HepG2 (cell line): ENCODE measurements around the gene CERS3. TPM values are rescaled to one million over a fixed set of nuclear protein-coding genes. Genes with fewer than 3 reads are reported as not detected.

Source experiments
- ATAC-seq: fragments of 200-7000 bp; cut with Tn5 transposase; 3 replicates; pipeline ENCODE4 v1.9.1; 2020; ENCODE audit warnings: mild to moderate bottlenecking, moderate library complexity
- BruUV-seq: library from RNA; stranded (reverse); fragments of 400-500 nt; replicated peaks from 2 replicates; lab custom pipeline; 2021; lab: Mats Ljungman, UMichigan
- CTCF ChIA-PET: fragments of 300-600 bp; formaldehyde crosslinking; extraction: SDS; loops from one replicate; lab custom pipeline; 2021; ENCODE audit warnings: low total read pairs, inconsistent platforms, low intra/inter-chr PET ratio; lab: Yijun Ruan, JAX
- POLR2A ChIA-PET: fragments of 350-600 bp; sonication (Branson Sonifier 250); formaldehyde crosslinking; loops from one replicate; lab custom pipeline; 2020; ENCODE audit warnings: antibody characterized with exemption, inconsistent platforms; lab: Yijun Ruan, JAX
- DNase-seq: peaks from one replicate; pipeline ENCODE4 v3.0.0-alpha.2; 2015; ENCODE audit warnings: low spot score
- FAIRE-seq: peaks from 3 replicates; lab custom pipeline; 2011; peaks lifted over from hg19 to GRCh38; lab: Jason Lieb, UNC
- H2AFZ ChIP-seq: one replicate; pipeline ENCODE4 v1.6.1; 2011; ENCODE audit warnings: low read length, inconsistent platforms
- H3K27ac ChIP-seq: fragments of 300-600 bp; 3 replicates; pipeline ENCODE4 v1.8.0; 2011; ENCODE audit warnings: mixed run types, mild to moderate bottlenecking, mixed read lengths, low read length, inconsistent platforms; ENCODE audit not compliant: insufficient read depth; ENCODE audit errors: extremely low read length
- H3K27me3 ChIP-seq, 2 experiments: fragments of 200-600 bp in 1 of 2; 2 replicates in 1 of 2; 3 replicates in 1 of 2; pipeline versions ENCODE4 v1.6.0 to v1.8.0; 2011; ENCODE audit warnings: low read length in 2 of 2, mild to moderate bottlenecking in 2 of 2, moderate library complexity in 2 of 2, inconsistent platforms in 1 of 2; ENCODE audit not compliant: insufficient read depth in 2 of 2, control insufficient read depth in 1 of 2
- H3K36me3 ChIP-seq, 2 experiments: fragments of 200-600 bp in 1 of 2; replicated peaks in 1 of 2; 2 replicates in 1 of 2; 3 replicates in 1 of 2; pipeline versions ENCODE4 v1.5.1 to v1.8.0; 2011; ENCODE audit warnings: low read length in 2 of 2, inconsistent platforms in 1 of 2; ENCODE audit not compliant: insufficient read depth in 2 of 2, control insufficient read depth in 1 of 2
- H3K4me1 ChIP-seq: 2 replicates; pipeline ENCODE4 v1.5.1; 2012; ENCODE audit warnings: low read length, inconsistent platforms; ENCODE audit not compliant: insufficient read depth
- H3K4me2 ChIP-seq: 2 replicates; pipeline ENCODE4 v1.6.0; 2011; ENCODE audit warnings: low read depth, low read length, inconsistent platforms
- H3K4me3 ChIP-seq, 3 experiments: fragments of 200-600 bp in 1 of 3; sonication (generic), shearing (Covaris generic) in 1 of 3; replicated peaks in 1 of 3; 2 replicates each; pipeline ENCODE4 v1.5.1; 2011 to 2016; ENCODE audit warnings: low read length in 3 of 3, inconsistent platforms in 2 of 3, low read depth in 2 of 3, mild to moderate bottlenecking in 2 of 3, control low read depth in 1 of 3, mixed read lengths in 1 of 3; ENCODE audit not compliant: insufficient read depth in 1 of 3
- H3K79me2 ChIP-seq: one replicate; pipeline ENCODE4 v1.6.1; 2011; ENCODE audit warnings: low read length, inconsistent platforms; ENCODE audit not compliant: insufficient read depth
- H3K9ac ChIP-seq: 2 replicates; pipeline ENCODE4 v1.6.0; 2011; ENCODE audit warnings: mild to moderate bottlenecking, low read depth, low read length, inconsistent platforms; ENCODE audit not compliant: insufficient read depth
- H3K9me3 ChIP-seq: 2 replicates; pipeline ENCODE4 v1.5.1; 2012; ENCODE audit warnings: mild to moderate bottlenecking, low read length
- H4K20me1 ChIP-seq: 2 replicates; pipeline ENCODE4 v1.6.0; 2011; ENCODE audit warnings: inconsistent platforms, mild to moderate bottlenecking, low read length, moderate library complexity; ENCODE audit not compliant: insufficient read depth
- ATRX ChIP-seq: sonication (generic); formaldehyde crosslinking; IDR thresholded peaks from 2 replicates; pipeline ENCODE4 v1.4.0; 2020; ENCODE audit warnings: missing genetic modification reagents, borderline replicate concordance
- BHLHE40 ChIP-seq: IDR thresholded peaks from 2 replicates; pipeline ENCODE4 v1.6.1; 2011; ENCODE audit warnings: low read length, improper control_type of control experiment
- BRF2 ChIP-seq: sonication (generic); formaldehyde crosslinking; IDR thresholded peaks from 2 replicates; pipeline ENCODE4 v1.8.1; 2022; ENCODE audit warnings: mild to moderate bottlenecking, missing genetic modification reagents
- GPN1 ChIP-seq: sonication (generic); formaldehyde crosslinking; IDR thresholded peaks from 2 replicates; pipeline ENCODE4 v1.5.1; 2020; ENCODE audit warnings: missing genetic modification reagents, borderline replicate concordance
- HOXA7 ChIP-seq: sonication (generic); formaldehyde crosslinking; IDR thresholded peaks from 2 replicates; pipeline ENCODE4 v1.8.1; 2022; ENCODE audit warnings: mild to moderate bottlenecking, missing genetic modification reagents, moderate library complexity
- KDM4B ChIP-seq: sonication (generic); formaldehyde crosslinking; IDR thresholded peaks from 2 replicates; pipeline ENCODE4 v1.4.0; 2020; ENCODE audit warnings: missing genetic modification reagents
- MYC ChIP-seq: sonication (generic); formaldehyde crosslinking; IDR thresholded peaks from 2 replicates; pipeline ENCODE4 v1.9.0; 2021; ENCODE audit warnings: missing genetic modification reagents, borderline replicate concordance
- MYNN ChIP-seq: sonication (generic); formaldehyde crosslinking; IDR thresholded peaks from 2 replicates; pipeline ENCODE4 v1.4.0; 2020; ENCODE audit warnings: mild to moderate bottlenecking, low read depth, missing genetic modification reagents
- POLR2AphosphoS5 ChIP-seq: IDR thresholded peaks from 2 replicates; pipeline ENCODE4 v1.6.1; 2012; ENCODE audit warnings: low read depth, low read length
- SP140L ChIP-seq: sonication (generic); formaldehyde crosslinking; IDR thresholded peaks from 2 replicates; pipeline ENCODE4 v1.4.0; 2020; ENCODE audit warnings: missing genetic modification reagents, borderline replicate concordance
- YEATS2 ChIP-seq: sonication (generic); formaldehyde crosslinking; IDR thresholded peaks from 2 replicates; pipeline ENCODE4 v1.4.0; 2020; ENCODE audit warnings: missing genetic modification reagents, borderline replicate concordance
- ZBTB20 ChIP-seq: sonication (generic); formaldehyde crosslinking; IDR thresholded peaks from 2 replicates; pipeline ENCODE4 v1.8.1; 2023; ENCODE audit warnings: missing genetic modification reagents, low read depth, mild to moderate bottlenecking, borderline replicate concordance
- ZNF205 ChIP-seq: IDR thresholded peaks from 2 replicates; pipeline ENCODE4 v1.6.1; 2018; ENCODE audit warnings: missing biosample characterization, missing genetic modification reagents
- ZNF34 ChIP-seq: sonication (generic); formaldehyde crosslinking; IDR thresholded peaks from 2 replicates; pipeline ENCODE4 v1.4.0; 2020; ENCODE audit warnings: mild to moderate bottlenecking, missing genetic modification reagents, borderline replicate concordance
- ZNF564 ChIP-seq: sonication (generic); formaldehyde crosslinking; IDR thresholded peaks from 2 replicates; pipeline ENCODE4 v1.8.1; 2023; ENCODE audit warnings: mild to moderate bottlenecking, missing genetic modification reagents
- ZNF710 ChIP-seq: sonication (generic); formaldehyde crosslinking; IDR thresholded peaks from 2 replicates; pipeline ENCODE4 v1.5.0; 2020; ENCODE audit warnings: mild to moderate bottlenecking, missing genetic modification reagents, borderline replicate concordance
- ZNF766 ChIP-seq: sonication (generic); formaldehyde crosslinking; IDR thresholded peaks from 2 replicates; pipeline ENCODE4 v1.5.0; 2020; ENCODE audit warnings: missing genetic modification reagents, borderline replicate concordance
- ZSCAN30 ChIP-seq: sonication (generic); formaldehyde crosslinking; IDR thresholded peaks from 2 replicates; pipeline ENCODE4 v1.5.0; 2020; ENCODE audit warnings: mild to moderate bottlenecking, missing genetic modification reagents
- WGBS: methylation state at CpG from one replicate; pipeline ENCODE4 v1.1.6; 2017; ENCODE audit warnings: low lambda C conversion rate; 5-methylcytosine and 5-hydroxymethylcytosine counted together
- in situ Hi-C: cut with HindIII; loops from 2 replicates; pipeline ENCODE4 v1.10.0; 2017; ENCODE audit warnings: low pct_unique_long_range_greater_than_20kb; ENCODE audit not compliant: extremely low pct_ligation_motif_present
- intact Hi-C: fragments of 100-400 bp; cut with micrococcal nuclease; formaldehyde crosslinking; loops from one replicate; pipeline ENCODE4 v1.10.0; 2022; ENCODE audit not compliant: unreplicated experiment
- polyA plus RNA-seq, 8 experiments: library from polyadenylated mRNA; depleted of rRNA in 3 of 8; stranded (reverse) in 7 of 8; unstranded in 1 of 8; fragments of >200 nt; fragmentation: Illumina TruSeq in 4 of 8; extraction: Trizol in 4 of 8; gene quantifications; 2 replicates each; pipeline versions ENCODE4 v1.2.1 to v1.2.3, GENCODE V29; 2011 to 2016; ENCODE audit warnings: low read depth in 4 of 8, missing spikeins in 1 of 8, mixed read lengths in 1 of 8; ENCODE audit not compliant: insufficient read depth in 1 of 8
- total RNA-seq, 5 experiments: library from RNA; depleted of rRNA; stranded (reverse); fragments of >200 nt; fragmentation: Illumina TruSeq; extraction: Trizol; gene quantifications; 2 replicates each; pipeline ENCODE4 v1.2.3, GENCODE V29; 2016; ENCODE audit warnings: low read depth in 1 of 5

CERS3 gene
- total and polyA plus RNA-seq, 2 of the 13 experiments (the other 11 are each of a cell fraction or from before 2014, with no cell fraction given) = not detected

- TF ChIP-seq ZNF710 (CRISPR knock-in tag) = no peak
- no peak for TF ChIP-seq BHLHE40
- TF ChIP-seq GPN1 (CRISPR knock-in tag) = no peak
- no peak for TF ChIP-seq SP140L
- no peak for TF ChIP-seq POLR2AphosphoS5
Measured at GRCh38 chr15:100520132-100520921, 8.4 kb downstream of the CERS3 start (continued).

GRCh38 chr15:100517846-100518245 lies 10.9 kb downstream of the CERS3 start:
- H3K79me2 ChIP-seq = no peaks in the 10 kb centered on the region
- ChIA-PET CTCF (no interaction called here), POLR2A (no interaction called here)
- no peaks in the 10 kb centered on the region for H3K4me1 ChIP-seq
- ATAC-seq (no peak), FAIRE-seq (no peak), DNase-seq (no peak)
- no peak overlapping the region for H3K4me2 ChIP-seq
- no peaks in the 10 kb centered on the region for H4K20me1 ChIP-seq
- in situ Hi-C loops (no loop called here), intact Hi-C loops (no loop called here)
- H3K9ac ChIP-seq = no peak overlapping the region
- WGBS = 0% methylated on average over 3 of the region's 3 CpGs
- H3K27me3 ChIP-seq = peaks cover 0 to 4% of the 10 kb centered on the region in 2 experiments; a peak in 1 of 5 replicates
- no peaks in the 10 kb centered on the region for H3K36me3 ChIP-seq
- no peaks in the 10 kb centered on the region for H3K9me3 ChIP-seq
- H3K27ac ChIP-seq = no peak overlapping the region
- no TSS peak for BruUV-seq
- H3K4me3 ChIP-seq = no peak overlapping the region
- no peak overlapping the region for H2AFZ ChIP-seq
- TF ChIP-seq ZNF766 (CRISPR knock-in tag) (no peak), ZSCAN30 (CRISPR knock-in tag) (no peak), ATRX (CRISPR knock-in tag) (no peak), HOXA7 (no peak), MYNN (no peak), KDM4B (no peak), BRF2 (no peak), ZBTB20 (no peak), YEATS2 (CRISPR knock-in tag) (no peak), ZNF205 (no peak), ZNF564 (CRISPR knock-in tag) (no peak), MYC (CRISPR knock-in tag) (no peak), ZNF34 (no peak)
